ENCODE data around the gene RBM33. TPM values are rescaled to one million over a fixed set of nuclear protein-coding genes. Genes with fewer than 3 reads are reported as not detected.

The RBM33 gene
- total and polyA plus RNA-seq, 2 donors: 23.5 to 58.5 TPM

DNA sequence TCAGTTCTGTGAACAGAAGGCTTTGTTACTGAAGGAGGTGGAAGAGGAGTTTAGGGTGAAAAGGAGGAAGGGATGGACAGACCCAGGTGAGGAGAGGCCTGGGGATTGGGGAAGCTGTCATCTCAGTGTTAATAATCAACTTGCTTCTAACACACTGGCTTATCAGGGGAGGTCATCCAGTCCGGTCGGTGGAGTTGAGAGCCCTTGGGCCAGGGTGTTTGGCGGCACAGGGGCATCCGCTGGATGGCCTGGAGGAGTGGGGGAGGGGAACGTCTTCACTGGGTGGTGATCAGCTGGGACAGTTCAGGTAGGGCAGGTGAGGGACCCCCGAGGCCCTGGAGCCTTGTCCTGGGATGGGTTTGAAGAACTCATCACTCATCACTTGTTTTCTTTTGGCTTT lies 133.9 kb downstream of the RBM33 start:
- DNase-seq (ENCODE audit: low read depth in 6 of 9, low spot score in 9 of 9): no peak
- 98% methylated on average over 6 of the region's 6 CpGs for WGBS
- Histone ChIP-seq H3K4me1 (ENCODE audit: control insufficient read depth in 2 of 2, insufficient read depth in 2 of 2, low read length in 2 of 2) (no peaks in the 10 kb centered on the region), H3K27me3 (ENCODE audit: control insufficient read depth in 2 of 2, insufficient read depth in 1 of 2, low read length in 1 of 2) (no peaks in the 10 kb centered on the region), H3K9me3 (ENCODE audit: control insufficient read depth in 2 of 2, insufficient read depth in 1 of 2, low read length in 1 of 2) (no peaks in the 10 kb centered on the region), H3K36me3 (ENCODE audit: control insufficient read depth in 2 of 2, insufficient read depth in 2 of 2, low read length in 1 of 2) (peaks cover 81 to 84% of the 10 kb centered on the region in 2 donors), H3K27ac (ENCODE audit: low read depth in 1 of 2, low read length in 1 of 2) (no peak overlapping the region), H3K4me3 (ENCODE audit: low read length in 2 of 2) (no peak overlapping the region)

DNA sequence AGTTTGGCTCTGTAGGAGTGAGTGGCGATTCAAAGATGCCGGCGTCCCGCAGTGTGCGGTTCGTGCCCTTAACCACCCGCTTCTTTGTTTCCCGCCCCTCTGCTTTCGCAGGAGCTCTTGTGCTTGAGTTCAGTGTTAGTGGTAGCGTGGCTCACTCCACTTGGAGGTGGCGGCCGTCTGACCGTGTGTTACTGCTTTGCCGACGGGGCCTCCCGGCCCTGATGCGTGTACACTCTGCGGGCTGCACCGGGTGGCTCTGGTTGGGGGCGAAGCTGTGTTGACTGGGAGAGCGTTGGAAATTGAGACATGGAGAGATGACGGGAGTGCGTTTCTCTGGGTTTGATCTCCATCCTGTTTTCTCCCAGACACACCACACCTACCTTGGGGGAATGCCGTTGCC lies 136.4 kb downstream of the RBM33 start:
- Histone ChIP-seq H3K27me3 (ENCODE audit: control insufficient read depth in 2 of 2, insufficient read depth in 1 of 2, low read length in 1 of 2) (peaks cover 2 to 8% of the 10 kb centered on the region in 2 donors), H3K36me3 (ENCODE audit: control insufficient read depth in 2 of 2, insufficient read depth in 2 of 2, low read length in 1 of 2) (peaks cover 67 to 71% of the 10 kb centered on the region in 2 donors), H3K4me1 (ENCODE audit: control insufficient read depth in 2 of 2, insufficient read depth in 2 of 2, low read length in 2 of 2) (no peaks in the 10 kb centered on the region), H3K4me3 (ENCODE audit: low read length in 2 of 2) (no peak overlapping the region), H3K9me3 (ENCODE audit: control insufficient read depth in 2 of 2, insufficient read depth in 1 of 2, low read length in 1 of 2) (no peaks in the 10 kb centered on the region), H3K27ac (ENCODE audit: low read depth in 1 of 2, low read length in 1 of 2) (no peak overlapping the region)
- no peak for DNase-seq (ENCODE audit: low read depth in 6 of 9, low spot score in 9 of 9)
- 97% methylated on average over 24 of the region's 24 CpGs for WGBS

DNA sequence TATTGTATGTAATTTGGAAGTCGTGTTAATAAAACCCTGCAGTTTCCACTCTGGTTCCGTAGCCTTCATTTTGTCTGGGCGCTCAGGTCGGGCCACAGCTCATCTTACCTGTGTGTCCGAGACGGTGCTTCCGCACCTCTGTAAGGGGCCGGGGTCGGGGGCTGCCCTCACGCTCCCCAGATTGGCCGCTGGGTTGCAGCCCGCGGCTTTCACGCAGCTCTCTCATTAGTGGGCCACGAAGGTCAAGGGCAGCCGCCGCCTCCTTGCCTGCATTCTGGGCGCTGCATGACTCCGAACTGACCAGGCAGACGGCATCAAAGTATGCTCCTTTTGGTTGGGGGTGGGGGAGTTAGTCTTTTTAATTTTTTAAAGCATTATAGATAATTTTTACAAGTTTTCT lies 137.0 kb downstream of the RBM33 start:
- no peak overlapping the region for H3K27ac ChIP-seq (ENCODE audit: low read depth in 1 of 2, low read length in 1 of 2)
- H3K27me3 ChIP-seq (ENCODE audit: control insufficient read depth in 2 of 2, insufficient read depth in 1 of 2, low read length in 1 of 2): peaks cover 6 to 10% of the 10 kb centered on the region in 2 donors
- WGBS: 98% methylated on average over 20 of the region's 20 CpGs
- peaks cover 62 to 65% of the 10 kb centered on the region in 2 donors for H3K36me3 ChIP-seq (ENCODE audit: control insufficient read depth in 2 of 2, insufficient read depth in 2 of 2, low read length in 1 of 2)
- no peak overlapping the region for H3K4me3 ChIP-seq (ENCODE audit: low read length in 2 of 2)
- H3K9me3 ChIP-seq (ENCODE audit: control insufficient read depth in 2 of 2, insufficient read depth in 1 of 2, low read length in 1 of 2): no peaks in the 10 kb centered on the region
- DNase-seq (ENCODE audit: low read depth in 6 of 9, low spot score in 9 of 9): no peak
- H3K4me1 ChIP-seq (ENCODE audit: control insufficient read depth in 2 of 2, insufficient read depth in 2 of 2, low read length in 2 of 2): no peaks in the 10 kb centered on the region

DNA sequence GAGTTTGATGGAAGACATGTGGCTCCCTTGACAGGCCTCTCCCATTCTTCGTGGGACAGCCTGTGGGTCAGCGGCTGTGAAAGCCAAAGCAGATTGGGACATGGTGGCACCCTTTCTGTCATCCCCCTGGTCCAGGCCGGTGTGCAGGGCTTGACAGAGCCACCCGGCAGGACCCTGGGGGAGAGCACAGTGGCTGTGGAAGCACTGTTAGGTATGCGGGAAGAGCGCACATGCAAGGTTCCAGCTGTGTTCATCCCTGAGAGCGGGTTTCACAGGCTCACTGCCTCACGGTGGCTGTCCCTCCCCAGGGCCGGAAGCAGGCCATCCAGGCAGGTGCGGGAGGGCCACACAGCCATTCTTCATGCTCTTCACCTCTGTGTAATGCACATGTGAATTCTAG lies 138.0 kb downstream of the RBM33 start:
- no peak for DNase-seq (ENCODE audit: low read depth in 6 of 9, low spot score in 9 of 9)
- WGBS: 97% methylated on average over 10 of the region's 10 CpGs
- Histone ChIP-seq H3K36me3 (ENCODE audit: control insufficient read depth in 2 of 2, insufficient read depth in 2 of 2, low read length in 1 of 2) (peaks cover 52 to 55% of the 10 kb centered on the region in 2 donors), H3K27ac (ENCODE audit: low read depth in 1 of 2, low read length in 1 of 2) (no peak overlapping the region), H3K4me3 (ENCODE audit: low read length in 2 of 2) (no peak overlapping the region), H3K4me1 (ENCODE audit: control insufficient read depth in 2 of 2, insufficient read depth in 2 of 2, low read length in 2 of 2) (no peaks in the 10 kb centered on the region), H3K9me3 (ENCODE audit: control insufficient read depth in 2 of 2, insufficient read depth in 1 of 2, low read length in 1 of 2) (no peaks in the 10 kb centered on the region), H3K27me3 (ENCODE audit: control insufficient read depth in 2 of 2, insufficient read depth in 1 of 2, low read length in 1 of 2) (peaks cover 11 to 19% of the 10 kb centered on the region in 2 donors)

DNA sequence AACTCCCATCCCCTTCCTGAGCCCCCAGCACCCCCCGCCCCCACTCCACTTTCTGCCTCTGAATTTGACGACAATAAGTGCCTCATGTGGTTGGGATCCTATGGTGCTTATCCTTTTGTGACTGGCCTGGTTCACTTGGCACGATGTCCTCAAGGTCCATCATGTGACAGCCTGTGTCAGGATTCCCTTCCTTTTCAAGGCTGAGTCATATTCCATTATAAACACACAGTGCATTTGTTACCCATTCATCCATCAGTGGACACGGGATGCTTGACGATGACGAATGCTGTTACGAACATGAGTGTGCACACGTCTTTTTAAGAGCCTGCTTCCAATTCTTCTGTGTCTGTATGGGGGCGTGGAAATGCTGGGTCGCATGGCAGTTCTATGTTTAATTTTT lies 141.1 kb downstream of the RBM33 start:
- H3K4me3 ChIP-seq (ENCODE audit: low read length in 2 of 2): no peak overlapping the region
- H3K36me3 ChIP-seq (ENCODE audit: control insufficient read depth in 2 of 2, insufficient read depth in 2 of 2, low read length in 1 of 2): peaks cover 29 to 32% of the 10 kb centered on the region in 2 donors
- peaks cover 14 to 40% of the 10 kb centered on the region in 2 donors for H3K27me3 ChIP-seq (ENCODE audit: control insufficient read depth in 2 of 2, insufficient read depth in 1 of 2, low read length in 1 of 2)
- WGBS: 96% methylated on average over 10 of the region's 10 CpGs
- DNase-seq (ENCODE audit: low read depth in 6 of 9, low spot score in 9 of 9): no peak
- no peaks in the 10 kb centered on the region for H3K9me3 ChIP-seq (ENCODE audit: control insufficient read depth in 2 of 2, insufficient read depth in 1 of 2, low read length in 1 of 2)
- H3K27ac ChIP-seq (ENCODE audit: low read depth in 1 of 2, low read length in 1 of 2): no peak overlapping the region
- no peaks in the 10 kb centered on the region for H3K4me1 ChIP-seq (ENCODE audit: control insufficient read depth in 2 of 2, insufficient read depth in 2 of 2, low read length in 2 of 2)

DNA sequence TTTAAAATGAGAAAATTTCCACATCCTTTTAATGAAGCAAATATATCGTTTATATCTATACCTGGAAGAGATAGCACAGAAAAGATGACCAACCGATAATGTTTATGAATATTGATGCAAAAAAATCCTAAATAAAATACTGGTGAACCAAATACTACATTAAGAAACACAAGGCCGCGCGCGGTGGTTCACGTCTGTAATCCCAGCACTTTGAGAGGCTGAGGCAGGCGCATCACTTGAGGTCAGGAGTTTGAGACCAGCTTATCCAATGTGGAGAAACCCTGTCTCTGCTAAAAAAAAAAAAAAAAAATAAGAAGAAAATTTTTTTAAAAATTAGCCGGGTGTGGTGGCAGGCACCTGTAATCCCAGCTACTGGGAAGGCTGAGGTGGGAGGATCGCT lies 142.0 kb downstream of the RBM33 start:
- Histone ChIP-seq H3K4me3 (ENCODE audit: low read length in 2 of 2) (no peak overlapping the region), H3K4me1 (ENCODE audit: control insufficient read depth in 2 of 2, insufficient read depth in 2 of 2, low read length in 2 of 2) (no peaks in the 10 kb centered on the region), H3K36me3 (ENCODE audit: control insufficient read depth in 2 of 2, insufficient read depth in 2 of 2, low read length in 1 of 2) (peaks cover 20 to 22% of the 10 kb centered on the region in 2 donors), H3K27me3 (ENCODE audit: control insufficient read depth in 2 of 2, insufficient read depth in 1 of 2, low read length in 1 of 2) (peaks cover 16 to 44% of the 10 kb centered on the region in 2 donors), H3K9me3 (ENCODE audit: control insufficient read depth in 2 of 2, insufficient read depth in 1 of 2, low read length in 1 of 2) (no peaks in the 10 kb centered on the region), H3K27ac (ENCODE audit: low read depth in 1 of 2, low read length in 1 of 2) (no peak overlapping the region)
- 94% methylated on average over 10 of the region's 10 CpGs for WGBS
- no peak for DNase-seq (ENCODE audit: low read depth in 6 of 9, low spot score in 9 of 9)

DNA sequence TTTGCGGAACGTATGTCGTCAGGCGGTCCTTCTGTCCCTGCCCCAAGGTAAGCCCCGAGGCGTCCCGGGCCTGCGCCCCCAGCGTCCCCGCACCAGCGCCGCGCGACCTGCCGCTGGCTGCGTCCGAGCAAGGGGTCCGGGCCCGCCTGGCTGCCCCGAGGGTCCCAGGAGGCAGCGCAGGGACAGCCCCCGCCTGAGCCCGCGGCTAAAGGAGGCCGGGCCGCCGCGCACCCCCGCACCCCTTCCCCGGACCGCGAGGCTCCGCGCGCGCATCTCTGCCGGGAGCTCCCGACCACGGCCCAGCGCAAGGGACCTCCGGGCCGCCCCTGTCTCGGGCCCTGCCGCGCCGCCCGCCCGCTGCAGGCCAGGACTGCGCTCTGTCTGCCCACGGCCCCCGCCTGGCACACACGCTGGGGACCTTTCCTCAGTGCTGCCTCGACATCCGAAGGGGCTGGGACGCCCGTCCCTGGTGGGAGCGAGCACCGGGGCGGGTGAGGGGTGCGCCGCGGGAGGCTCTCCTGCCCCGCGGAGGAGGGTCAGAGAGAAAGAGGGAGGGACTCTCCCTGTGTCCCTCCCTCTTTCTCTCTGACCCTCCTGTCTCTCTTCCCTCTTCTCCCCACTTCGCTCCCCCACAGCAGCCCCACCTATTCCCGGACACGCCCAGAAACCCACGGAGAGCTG lies 142.8 kb downstream of the RBM33 start:
- H3K9me3 ChIP-seq (ENCODE audit: control insufficient read depth in 2 of 2, insufficient read depth in 1 of 2, low read length in 1 of 2): no peaks in the 10 kb centered on the region
- peaks cover 16 to 45% of the 10 kb centered on the region in 2 donors for H3K27me3 ChIP-seq (ENCODE audit: control insufficient read depth in 2 of 2, insufficient read depth in 1 of 2, low read length in 1 of 2)
- H3K36me3 ChIP-seq (ENCODE audit: control insufficient read depth in 2 of 2, insufficient read depth in 2 of 2, low read length in 1 of 2): peaks cover 14 to 17% of the 10 kb centered on the region in 2 donors
- H3K27ac ChIP-seq (ENCODE audit: low read depth in 1 of 2, low read length in 1 of 2): no peak overlapping the region
- H3K4me3 ChIP-seq (ENCODE audit: low read length in 2 of 2): no peak overlapping the region
- WGBS: 4% methylated on average over 68 of the region's 68 CpGs
- no peaks in the 10 kb centered on the region for H3K4me1 ChIP-seq (ENCODE audit: control insufficient read depth in 2 of 2, insufficient read depth in 2 of 2, low read length in 2 of 2)
- DNase-seq (ENCODE audit: low read depth in 6 of 9, low spot score in 9 of 9): no peak

DNA sequence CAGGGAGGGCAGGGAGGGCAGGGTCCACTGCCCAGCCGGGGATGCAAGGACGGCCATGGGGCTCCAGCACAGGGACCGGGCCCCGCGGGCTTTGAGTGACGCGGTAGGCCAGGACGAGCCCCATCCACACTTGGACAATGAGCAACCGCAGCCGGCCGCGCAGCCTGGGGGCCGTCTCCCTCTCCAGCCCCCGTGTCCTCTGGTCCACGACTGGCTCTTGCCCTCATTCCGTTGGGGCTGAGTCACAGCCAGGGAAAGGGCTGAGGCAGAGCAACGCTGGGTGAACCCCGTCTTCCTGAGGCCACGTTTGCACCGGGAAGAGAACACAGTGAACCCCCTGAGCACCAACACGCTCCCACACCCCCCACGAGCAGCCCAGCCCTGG lies 144.1 kb downstream of the RBM33 start:
- Histone ChIP-seq H3K9me3 (ENCODE audit: control insufficient read depth in 2 of 2, insufficient read depth in 1 of 2, low read length in 1 of 2) (no peaks in the 10 kb centered on the region), H3K27me3 (ENCODE audit: control insufficient read depth in 2 of 2, insufficient read depth in 1 of 2, low read length in 1 of 2) (peaks cover 16 to 48% of the 10 kb centered on the region in 2 donors), H3K4me3 (ENCODE audit: low read length in 2 of 2) (no peak overlapping the region), H3K4me1 (ENCODE audit: control insufficient read depth in 2 of 2, insufficient read depth in 2 of 2, low read length in 2 of 2) (no peaks in the 10 kb centered on the region), H3K36me3 (ENCODE audit: control insufficient read depth in 2 of 2, insufficient read depth in 2 of 2, low read length in 1 of 2) (peaks cover 6% of the 10 kb centered on the region in 2 donors), H3K27ac (ENCODE audit: low read depth in 1 of 2, low read length in 1 of 2) (no peak overlapping the region)
- 91% methylated on average over 22 of the region's 22 CpGs for WGBS
- no peak for DNase-seq (ENCODE audit: low read depth in 6 of 9, low spot score in 9 of 9)

DNA sequence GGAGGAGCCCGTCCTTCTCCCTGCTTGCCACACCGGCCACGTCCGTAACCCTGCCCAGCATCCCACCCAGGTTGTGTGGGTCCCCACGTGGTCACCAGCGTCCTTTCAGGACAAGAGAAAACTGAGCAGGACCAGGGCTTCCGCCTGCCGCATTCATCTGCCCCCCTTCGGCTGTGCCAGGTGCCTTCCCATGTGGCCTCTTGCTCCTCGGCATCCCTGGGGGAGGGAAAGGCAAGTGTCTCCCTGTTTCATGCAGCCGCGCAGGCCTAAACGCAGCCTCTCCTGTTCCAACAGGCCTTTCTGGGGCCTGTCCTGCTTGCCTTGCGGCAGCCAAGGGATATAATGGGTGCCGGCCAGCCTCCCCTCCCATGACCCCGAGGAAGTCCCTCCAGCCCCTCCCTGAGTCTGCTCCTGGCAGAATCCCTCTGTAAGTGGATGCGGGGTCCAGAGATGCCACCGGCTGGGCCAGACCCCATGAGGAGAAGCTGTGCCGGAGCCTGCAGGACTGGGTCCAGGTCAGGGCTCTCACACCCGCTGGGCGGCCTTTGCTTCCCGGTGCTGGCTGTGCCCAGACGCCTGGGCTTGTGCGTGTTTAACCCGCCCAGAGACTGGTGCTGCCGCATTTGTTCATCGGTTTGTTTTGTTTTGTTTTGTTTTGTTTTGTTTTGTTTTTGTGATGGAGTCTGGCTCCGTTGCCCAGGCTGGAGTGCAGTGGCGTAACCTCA lies 144.7 kb downstream of the RBM33 start:
- no peak for DNase-seq (ENCODE audit: low read depth in 6 of 9, low spot score in 9 of 9)
- Histone ChIP-seq H3K36me3 (ENCODE audit: control insufficient read depth in 2 of 2, insufficient read depth in 2 of 2, low read length in 1 of 2) (peaks cover 2% of the 10 kb centered on the region in 2 donors), H3K27me3 (ENCODE audit: control insufficient read depth in 2 of 2, insufficient read depth in 1 of 2, low read length in 1 of 2) (peaks cover 16 to 49% of the 10 kb centered on the region in 2 donors), H3K4me1 (ENCODE audit: control insufficient read depth in 2 of 2, insufficient read depth in 2 of 2, low read length in 2 of 2) (no peaks in the 10 kb centered on the region), H3K4me3 (ENCODE audit: low read length in 2 of 2) (no peak overlapping the region), H3K27ac (ENCODE audit: low read depth in 1 of 2, low read length in 1 of 2) (no peak overlapping the region), H3K9me3 (ENCODE audit: control insufficient read depth in 2 of 2, insufficient read depth in 1 of 2, low read length in 1 of 2) (no peaks in the 10 kb centered on the region)
- WGBS: 88% methylated on average over 29 of the region's 29 CpGs
